ENCODE results near the gene RBM24.
A peak's percentile ranks its signal among the peaks of the same experiment; 100 is the strongest.

Gene RBM24

DNA sequence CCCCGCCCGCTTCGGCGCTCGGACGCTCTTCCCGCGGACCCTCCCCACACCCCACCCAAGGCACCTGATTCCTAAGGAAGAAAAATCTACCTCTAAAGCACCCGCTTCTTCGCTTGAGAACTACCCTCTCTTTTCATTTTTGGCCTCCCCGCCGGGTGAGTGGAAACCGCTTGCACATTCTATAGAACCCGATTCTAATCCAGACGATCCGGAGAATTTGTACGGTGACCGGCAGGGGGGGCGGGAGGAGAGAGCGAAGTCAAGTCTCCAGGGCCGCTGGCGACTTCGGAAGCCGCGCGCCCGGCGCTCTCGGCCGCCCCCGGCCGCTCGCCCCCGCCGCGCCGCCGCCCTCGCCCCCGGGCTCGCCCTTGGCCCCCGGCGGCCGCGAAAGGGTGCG is at the start of gene RBM24:
RBM24 (plus strand) TSS at position 262 of the 397 bp plus-strand sequence. CDS start 221 bp downstream, outside the sequence.
- Histone ChIP-seq H3K36me3 (no peaks in the 10 kb centered on the region), H3K9me3 (ENCODE audit: severe bottlenecking) (no peaks in the 10 kb centered on the region), H3K27ac (no peak within 1 kb of the TSS), H3K4me3 (ENCODE audit: low read depth, low read length) (peak within 1 kb of the TSS; percentile 72), H3K27me3 (ENCODE audit: insufficient read depth, low read depth, severe bottlenecking) (peaks cover 11% of the 10 kb centered on the region)
- peak; percentile 91 for DNase-seq
- TF ChIP-seq, protein P1, sequence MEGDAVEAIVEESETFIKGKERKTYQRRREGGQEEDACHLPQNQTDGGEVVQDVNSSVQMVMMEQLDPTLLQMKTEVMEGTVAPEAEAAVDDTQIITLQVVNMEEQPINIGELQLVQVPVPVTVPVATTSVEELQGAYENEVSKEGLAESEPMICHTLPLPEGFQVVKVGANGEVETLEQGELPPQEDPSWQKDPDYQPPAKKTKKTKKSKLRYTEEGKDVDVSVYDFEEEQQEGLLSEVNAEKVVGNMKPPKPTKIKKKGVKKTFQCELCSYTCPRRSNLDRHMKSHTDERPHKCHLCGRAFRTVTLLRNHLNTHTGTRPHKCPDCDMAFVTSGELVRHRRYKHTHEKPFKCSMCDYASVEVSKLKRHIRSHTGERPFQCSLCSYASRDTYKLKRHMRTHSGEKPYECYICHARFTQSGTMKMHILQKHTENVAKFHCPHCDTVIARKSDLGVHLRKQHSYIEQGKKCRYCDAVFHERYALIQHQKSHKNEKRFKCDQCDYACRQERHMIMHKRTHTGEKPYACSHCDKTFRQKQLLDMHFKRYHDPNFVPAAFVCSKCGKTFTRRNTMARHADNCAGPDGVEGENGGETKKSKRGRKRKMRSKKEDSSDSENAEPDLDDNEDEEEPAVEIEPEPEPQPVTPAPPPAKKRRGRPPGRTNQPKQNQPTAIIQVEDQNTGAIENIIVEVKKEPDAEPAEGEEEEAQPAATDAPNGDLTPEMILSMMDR (IDR thresholded peaks at IDR 0.05; ENCODE audit: low read depth, low read length): peak; percentile 56

GRCh38 chr6:17233531-17233930 is 47.6 kb upstream of the RBM24 start:
- DNase-seq: no peak
- Histone ChIP-seq H3K4me3 (ENCODE audit: low read depth, low read length) (no peak overlapping the region), H3K36me3 (no peaks in the 10 kb centered on the region), H3K27me3 (ENCODE audit: insufficient read depth, low read depth, severe bottlenecking) (no peaks in the 10 kb centered on the region), H3K27ac (no peak overlapping the region), H3K9me3 (ENCODE audit: severe bottlenecking) (no peaks in the 10 kb centered on the region)
- TF ChIP-seq, protein P1 (IDR thresholded peaks at IDR 0.05; ENCODE audit: low read depth, low read length): no peak

DNA sequence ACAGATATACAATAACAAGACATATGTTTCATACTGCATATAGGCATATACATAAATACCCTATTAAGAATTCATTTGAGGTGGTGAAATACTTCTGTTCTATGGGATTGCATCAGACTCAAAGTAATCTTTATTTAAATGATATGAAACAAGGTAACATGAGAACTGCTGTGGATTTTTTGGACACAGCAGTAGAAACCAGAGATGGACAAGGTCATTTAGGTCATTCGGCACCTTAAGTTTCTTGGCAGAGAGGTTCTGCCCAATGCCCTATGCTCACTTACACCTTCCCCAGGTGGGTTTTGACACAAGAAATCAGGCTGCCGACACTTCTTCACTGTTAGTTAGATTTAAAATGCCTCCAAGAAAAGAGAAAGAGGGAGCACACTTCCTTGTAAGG is 43.9 kb upstream of the RBM24 start:
- Histone ChIP-seq H3K4me3 (ENCODE audit: low read depth, low read length) (no peak overlapping the region), H3K27me3 (ENCODE audit: insufficient read depth, low read depth, severe bottlenecking) (no peaks in the 10 kb centered on the region), H3K36me3 (no peaks in the 10 kb centered on the region), H3K9me3 (ENCODE audit: severe bottlenecking) (no peaks in the 10 kb centered on the region), H3K27ac (no peak overlapping the region)
- no peak for DNase-seq
- TF ChIP-seq, protein P1 (IDR thresholded peaks at IDR 0.05; ENCODE audit: low read depth, low read length): no peak

DNA sequence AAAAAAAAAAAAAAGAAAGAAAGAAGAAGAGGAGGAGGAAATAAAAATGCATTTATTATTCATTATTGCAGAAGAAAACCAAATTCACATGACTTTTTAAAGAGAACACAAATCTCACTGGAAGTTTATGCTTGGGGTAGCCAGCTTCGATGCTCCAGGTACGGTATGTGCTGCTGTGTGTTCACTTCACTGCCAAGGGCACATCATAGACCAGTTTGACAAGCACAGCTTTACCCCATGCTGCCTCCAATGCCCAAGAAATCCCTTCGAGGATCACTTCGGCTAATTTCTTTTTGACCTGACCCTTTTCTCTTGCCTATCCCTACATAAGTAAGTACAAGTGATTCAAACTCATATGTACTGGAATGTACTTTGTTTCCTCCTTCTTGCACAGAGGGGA is 41.9 kb upstream of the RBM24 start:
- Histone ChIP-seq H3K9me3 (ENCODE audit: severe bottlenecking) (no peaks in the 10 kb centered on the region), H3K27me3 (ENCODE audit: insufficient read depth, low read depth, severe bottlenecking) (no peaks in the 10 kb centered on the region), H3K27ac (no peak overlapping the region), H3K4me3 (ENCODE audit: low read depth, low read length) (no peak overlapping the region), H3K36me3 (no peaks in the 10 kb centered on the region)
- no peak for DNase-seq
- TF ChIP-seq, protein P1 (IDR thresholded peaks at IDR 0.05; ENCODE audit: low read depth, low read length): no peak

- Histone ChIP-seq H3K36me3 (no peaks in the 10 kb centered on the region), H3K27ac (no peak overlapping the region), H3K4me3 (ENCODE audit: low read depth, low read length) (no peak overlapping the region), H3K27me3 (ENCODE audit: insufficient read depth, low read depth, severe bottlenecking) (no peaks in the 10 kb centered on the region), H3K9me3 (ENCODE audit: severe bottlenecking) (no peaks in the 10 kb centered on the region)
- TF ChIP-seq, protein P1 (IDR thresholded peaks at IDR 0.05; ENCODE audit: low read depth, low read length): no peak
- DNase-seq: no peak
Measured at GRCh38 chr6:17240803-17241500, 40.2 kb upstream of the RBM24 start.

GRCh38 chr6:17242087-17242486 is 39.1 kb upstream of the RBM24 start:
- no peaks in the 10 kb centered on the region for H3K27me3 ChIP-seq (ENCODE audit: insufficient read depth, low read depth, severe bottlenecking)
- no peak overlapping the region for H3K4me3 ChIP-seq (ENCODE audit: low read depth, low read length)
- no peaks in the 10 kb centered on the region for H3K9me3 ChIP-seq (ENCODE audit: severe bottlenecking)
- TF ChIP-seq, protein P1 (IDR thresholded peaks at IDR 0.05; ENCODE audit: low read depth, low read length): no peak
- DNase-seq: no peak
- H3K27ac ChIP-seq: no peak overlapping the region
- no peaks in the 10 kb centered on the region for H3K36me3 ChIP-seq
